CD14-positive monocyte (primary cell): ENCODE data around the gene MAPKAPK3. TPM values are rescaled to one million over a fixed set of nuclear protein-coding genes. Genes with fewer than 3 reads are reported as not detected.

Source experiments
- DNase-seq, 3 donors: peaks; one replicate each; pipeline ENCODE4 v3.0.0-alpha.2; 2011 to 2022
- H2AFZ ChIP-seq: 2 replicates; pipeline ENCODE4 v1.6.0; 2012; ENCODE audit warnings: mild to moderate bottlenecking, low read depth, low read length, inconsistent platforms; ENCODE audit not compliant: insufficient read depth, poor library complexity, severe bottlenecking
- H3K27ac ChIP-seq, 2 donors: 1 replicate in 1 of 2; 2 replicates in 1 of 2; pipeline ENCODE4 v1.5.1; 2012 to 2013; ENCODE audit warnings: low read length in 2 of 2, control low read depth in 1 of 2, inconsistent platforms in 1 of 2, low read depth in 1 of 2, mild to moderate bottlenecking in 1 of 2
- H3K27me3 ChIP-seq, 2 donors: one replicate each; pipeline versions ENCODE4 v1.6.0 to v1.6.1; 2011 to 2013; ENCODE audit warnings: low read length in 2 of 2; ENCODE audit not compliant: control insufficient read depth in 2 of 2, insufficient read depth in 2 of 2
- H3K36me3 ChIP-seq, 2 donors: replicated peaks in 1 of 2; 1 replicate in 1 of 2; 2 replicates in 1 of 2; pipeline versions ENCODE4 v1.5.1 to v1.6.1; 2012 to 2013; ENCODE audit warnings: low read length in 2 of 2, control low read depth in 1 of 2, inconsistent platforms in 1 of 2, mild to moderate bottlenecking in 1 of 2; ENCODE audit not compliant: insufficient read depth in 2 of 2, control insufficient read depth in 1 of 2
- H3K4me1 ChIP-seq, 2 donors: 1 replicate in 1 of 2; 2 replicates in 1 of 2; pipeline versions ENCODE4 v1.5.1 to v1.6.1; 2012 to 2013; ENCODE audit warnings: low read length in 2 of 2, control low read depth in 1 of 2, inconsistent platforms in 1 of 2, mild to moderate bottlenecking in 1 of 2, moderate library complexity in 1 of 2; ENCODE audit not compliant: insufficient read depth in 2 of 2, control insufficient read depth in 1 of 2
- H3K4me2 ChIP-seq: replicated peaks from 2 replicates; pipeline ENCODE3; 2012; ENCODE audit warnings: low read length, moderate library complexity, mild to moderate bottlenecking; ENCODE audit not compliant: poor library complexity, severe bottlenecking; ENCODE audit errors: extremely low read depth
- H3K4me3 ChIP-seq, 3 experiments: fragments of 200-600 bp in 1 of 3; sonication (generic) in 1 of 3; replicated peaks in 1 of 3; 1 replicate in 2 of 3; 2 replicates in 1 of 3; pipeline ENCODE4 v1.5.1; 2011 to 2013; ENCODE audit warnings: low read length in 3 of 3, mild to moderate bottlenecking in 3 of 3, control low read depth in 2 of 3, low read depth in 2 of 3, inconsistent platforms in 1 of 3, moderate library complexity in 1 of 3
- H3K79me2 ChIP-seq: 2 replicates; pipeline ENCODE4 v1.6.0; 2012; ENCODE audit warnings: mild to moderate bottlenecking, control low read depth, inconsistent platforms, low read length, moderate library complexity; ENCODE audit not compliant: insufficient read depth
- H3K9ac ChIP-seq: 2 replicates; pipeline ENCODE4 v1.6.0; 2017; ENCODE audit warnings: low read length, mild to moderate bottlenecking; ENCODE audit not compliant: insufficient read depth, poor library complexity, severe bottlenecking
- H3K9me3 ChIP-seq, 2 donors: replicated peaks in 1 of 2; 1 replicate in 1 of 2; 2 replicates in 1 of 2; pipeline versions ENCODE4 v1.5.1 to v1.6.1; 2012 to 2013; ENCODE audit warnings: low read length in 2 of 2, control low read depth in 1 of 2; ENCODE audit not compliant: control insufficient read depth in 1 of 2, insufficient read depth in 1 of 2
- H4K20me1 ChIP-seq: 2 replicates; pipeline ENCODE4 v1.6.0; 2012; ENCODE audit warnings: mild to moderate bottlenecking, low read length, control low read depth, moderate library complexity; ENCODE audit not compliant: insufficient read depth
- H3K27ac Mint-ChIP-seq, 7 donors: one replicate each; pipeline ENCODE4 v1.8.0; 2020; ENCODE audit warnings: mild to moderate bottlenecking in 7 of 7, mixed read lengths in 7 of 7, moderate library complexity in 6 of 7, inconsistent platforms in 2 of 7
- H3K27me3 Mint-ChIP-seq, 3 donors: one replicate each; pipeline ENCODE4 v1.8.0; 2021 to 2022; ENCODE audit warnings: low read depth in 3 of 3, mild to moderate bottlenecking in 3 of 3, mixed read lengths in 3 of 3, moderate library complexity in 3 of 3, inconsistent platforms in 1 of 3
- H3K36me3 Mint-ChIP-seq, 2 donors: one replicate each; pipeline ENCODE4 v1.8.0; 2020; ENCODE audit warnings: mixed read lengths in 2 of 2, inconsistent platforms in 1 of 2, mild to moderate bottlenecking in 1 of 2
- H3K4me1 Mint-ChIP-seq: one replicate; pipeline ENCODE4 v1.8.0; 2020; ENCODE audit warnings: mild to moderate bottlenecking, mixed read lengths
- H3K4me3 Mint-ChIP-seq, 2 donors: one replicate each; pipeline ENCODE4 v1.8.0; 2020; ENCODE audit warnings: mild to moderate bottlenecking in 2 of 2, mixed read lengths in 2 of 2, moderate library complexity in 1 of 2
- H3K9me3 Mint-ChIP-seq, 7 donors: one replicate each; pipeline ENCODE4 v1.8.0; 2020 to 2022; ENCODE audit warnings: mixed read lengths in 7 of 7, mild to moderate bottlenecking in 6 of 7, moderate library complexity in 6 of 7, inconsistent platforms in 2 of 7
- WGBS: methylation state at CpG from one replicate; pipeline ENCODE4 v1.1.5; 2013; ENCODE audit warnings: missing lambda C conversion rate; ENCODE audit not compliant: insufficient coverage; 5-methylcytosine and 5-hydroxymethylcytosine counted together
- intact Hi-C, 2 donors: fragments of 100-400 bp; cut with micrococcal nuclease; formaldehyde crosslinking; loops; one replicate each; pipeline versions ENCODE4 v1.15.0 to v1.15.1; 2023
- polyA plus RNA-seq, 3 donors: library from polyadenylated mRNA; depleted of rRNA in 1 of 3; unstranded in 2 of 3; stranded (reverse) in 1 of 3; fragments of 300-500 nt in 2 of 3; fragments of >200 nt in 1 of 3; fragmentation: Illumina TruSeq in 2 of 3; gene quantifications; 1 replicate in 2 of 3; 2 replicates in 1 of 3; pipeline ENCODE4 v1.2.3, GENCODE V29; 2012 to 2021
- TF ChIP-seq, protein P1 (sequence below): fragments of 200-600 bp; IDR thresholded peaks from one replicate; pipeline ENCODE4 v1.8.0; 2022; ENCODE audit warnings: antibody characterized with exemption, mild to moderate bottlenecking

Gene MAPKAPK3
- polyA plus RNA-seq, 3 donors = 173 to 252 (median 201) TPM

DNA sequence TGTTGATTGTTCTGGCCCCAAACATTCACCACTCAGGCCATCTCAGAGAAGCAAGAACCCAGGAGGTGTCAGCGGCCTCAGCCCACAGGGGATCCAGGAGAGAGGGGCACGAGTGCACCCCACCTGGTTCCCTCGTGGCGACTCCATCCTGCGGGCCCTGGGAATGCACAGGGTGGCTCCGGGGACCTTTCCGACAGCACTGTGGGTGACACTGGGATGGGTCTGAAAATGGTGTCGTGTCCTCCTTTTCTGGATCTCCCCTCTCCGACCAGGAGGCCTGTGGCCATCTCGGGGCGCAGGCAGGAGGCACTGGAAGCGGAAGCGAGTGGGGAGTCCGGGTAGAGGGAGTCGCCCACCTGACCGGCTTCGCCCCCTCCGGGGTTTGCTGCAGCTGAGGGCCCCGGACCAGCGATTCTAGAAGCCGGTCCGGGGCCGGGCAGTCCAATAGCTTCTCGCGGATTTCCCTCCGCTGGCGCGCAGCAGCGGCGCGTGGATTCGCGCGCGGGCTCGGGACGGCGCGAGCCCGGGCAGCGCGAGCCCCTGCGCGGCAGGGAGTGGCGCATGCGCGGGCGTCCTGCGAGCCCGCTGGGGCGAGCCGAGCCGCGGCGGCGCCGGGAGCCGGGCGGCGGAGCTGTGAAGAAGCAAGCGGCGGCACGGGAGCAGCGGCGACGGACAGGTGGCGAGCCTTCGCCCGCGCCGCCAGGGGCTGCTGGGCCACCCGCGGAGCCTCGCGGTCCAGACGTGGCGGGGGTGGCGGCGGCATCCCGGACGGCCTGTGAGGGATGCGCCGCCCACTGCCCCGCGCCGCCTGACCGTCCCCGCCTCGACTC, 57.6 kb downstream of the MAPKAPK3 start, which contains the start of gene DOCK3:
Gene DOCK3 (plus strand): TSS at position 579 of the 830 bp plus-strand sequence. CDS start 337 bp downstream, outside the sequence.
- H3K79me2 ChIP-seq = no peaks in the 10 kb centered on the region
- Mint-ChIP-seq H3K4me1 (peaks cover 12% of the 10 kb centered on the region), H3K27me3 (peaks cover 64 to 77% (median 71%) of the 10 kb centered on the region in 3 donors), H3K27ac (no peak within 1 kb of the TSS), H3K9me3 (peaks cover 0 to 7% (median 5%) of the 10 kb centered on the region in 7 donors), H3K36me3 (peaks cover 3 to 14% of the 10 kb centered on the region in 2 donors), H3K4me3 (peak within 1 kb of the TSS; percentile 59 to 80)
- TF ChIP-seq, protein P1, sequence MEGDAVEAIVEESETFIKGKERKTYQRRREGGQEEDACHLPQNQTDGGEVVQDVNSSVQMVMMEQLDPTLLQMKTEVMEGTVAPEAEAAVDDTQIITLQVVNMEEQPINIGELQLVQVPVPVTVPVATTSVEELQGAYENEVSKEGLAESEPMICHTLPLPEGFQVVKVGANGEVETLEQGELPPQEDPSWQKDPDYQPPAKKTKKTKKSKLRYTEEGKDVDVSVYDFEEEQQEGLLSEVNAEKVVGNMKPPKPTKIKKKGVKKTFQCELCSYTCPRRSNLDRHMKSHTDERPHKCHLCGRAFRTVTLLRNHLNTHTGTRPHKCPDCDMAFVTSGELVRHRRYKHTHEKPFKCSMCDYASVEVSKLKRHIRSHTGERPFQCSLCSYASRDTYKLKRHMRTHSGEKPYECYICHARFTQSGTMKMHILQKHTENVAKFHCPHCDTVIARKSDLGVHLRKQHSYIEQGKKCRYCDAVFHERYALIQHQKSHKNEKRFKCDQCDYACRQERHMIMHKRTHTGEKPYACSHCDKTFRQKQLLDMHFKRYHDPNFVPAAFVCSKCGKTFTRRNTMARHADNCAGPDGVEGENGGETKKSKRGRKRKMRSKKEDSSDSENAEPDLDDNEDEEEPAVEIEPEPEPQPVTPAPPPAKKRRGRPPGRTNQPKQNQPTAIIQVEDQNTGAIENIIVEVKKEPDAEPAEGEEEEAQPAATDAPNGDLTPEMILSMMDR = no peak
- no peaks in the 10 kb centered on the region for H3K36me3 ChIP-seq
- peaks cover 9 to 18% of the 10 kb centered on the region in 2 donors for H3K4me1 ChIP-seq
- peak within 1 kb of the TSS; percentile 74 for H3K4me2 ChIP-seq
- no peak within 1 kb of the TSS for H3K27ac ChIP-seq
- peak within 1 kb of the TSS; percentile 62 for H2AFZ ChIP-seq
- under 1% methylated on average over 82 of the region's 89 CpGs for WGBS
- H3K9me3 ChIP-seq = no peaks in the 10 kb centered on the region
- peak within 1 kb of the TSS; percentile 6 to 63 (median 17) for H3K4me3 ChIP-seq
- intact Hi-C loops = no loop called here
- H3K27me3 ChIP-seq = peaks cover 63 to 74% of the 10 kb centered on the region in 2 donors
- peaks cover 4% of the 10 kb centered on the region for H4K20me1 ChIP-seq
- peak; percentile 32 to 60 (median 56) for DNase-seq
- no peak within 1 kb of the TSS for H3K9ac ChIP-seq

DNA sequence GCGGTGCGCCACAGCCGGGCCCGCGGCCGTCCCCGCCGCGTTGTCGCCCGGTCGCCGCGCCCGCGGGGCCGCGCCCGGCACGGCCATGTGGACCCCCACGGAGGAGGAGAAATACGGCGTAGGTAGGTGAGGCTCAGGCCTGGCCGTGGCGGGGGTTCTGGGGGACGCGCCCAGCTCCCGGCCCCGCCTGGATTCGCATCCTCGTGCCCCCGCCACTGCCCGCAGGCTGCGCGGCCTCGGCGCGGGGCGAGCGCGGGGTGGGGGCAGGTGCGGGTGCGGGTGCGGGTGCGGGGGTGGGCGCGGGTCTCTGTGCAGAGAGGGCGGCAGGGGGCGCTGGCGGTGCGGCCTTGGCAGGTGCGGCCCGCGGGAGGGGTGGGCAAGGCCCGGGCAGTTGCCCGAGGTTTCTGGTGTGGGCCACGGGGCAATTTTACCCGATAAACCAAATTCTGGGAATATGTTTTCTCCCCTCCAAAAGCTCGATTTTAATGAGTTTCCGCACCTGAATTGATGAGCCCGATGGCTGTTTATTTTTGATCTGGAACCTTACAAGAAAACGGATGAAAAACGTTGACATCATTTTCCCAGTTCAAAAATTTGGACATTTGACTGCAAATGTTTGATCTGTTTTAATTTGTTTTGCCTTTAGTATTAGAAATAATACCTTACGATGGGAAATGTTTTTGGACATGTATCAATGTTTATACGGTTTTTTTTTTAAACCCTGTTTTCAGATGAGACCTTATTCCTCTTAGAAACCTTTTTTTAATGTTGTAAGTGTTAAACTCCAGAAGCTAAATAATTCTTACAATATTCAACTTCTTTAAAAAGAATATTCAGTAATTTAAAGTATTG, 58.5 kb downstream of the MAPKAPK3 start:
- H3K4me1 ChIP-seq = peaks cover 9 to 18% of the 10 kb centered on the region in 2 donors
- intact Hi-C loops = no loop called here
- peaks cover 0 to 7% (median 5%) of the 10 kb centered on the region in 7 donors for H3K9me3 Mint-ChIP-seq
- no peak overlapping the region for H3K27ac Mint-ChIP-seq
- DNase-seq = no peak
- H2AFZ ChIP-seq = peak overlapping the region; percentile 62
- peaks cover 12% of the 10 kb centered on the region for H3K4me1 Mint-ChIP-seq
- H3K27me3 ChIP-seq = peaks cover 63 to 75% of the 10 kb centered on the region in 2 donors
- H4K20me1 ChIP-seq = peaks cover 4% of the 10 kb centered on the region
- TF ChIP-seq, protein P1 = peak; percentile 47
- peak overlapping the region; percentile 74 for H3K4me2 ChIP-seq
- peaks cover 3 to 14% of the 10 kb centered on the region in 2 donors for H3K36me3 Mint-ChIP-seq
- no peak overlapping the region for H3K27ac ChIP-seq
- H3K27me3 Mint-ChIP-seq = peaks cover 64 to 82% (median 75%) of the 10 kb centered on the region in 3 donors
- no peaks in the 10 kb centered on the region for H3K79me2 ChIP-seq
- H3K9ac ChIP-seq = no peak overlapping the region
- 0% methylated on average over 40 of the region's 65 CpGs for WGBS
- no peaks in the 10 kb centered on the region for H3K9me3 ChIP-seq
- H3K36me3 ChIP-seq = no peaks in the 10 kb centered on the region
- peak overlapping the region; percentile 58 to 80 for H3K4me3 Mint-ChIP-seq
- peak overlapping the region in 2 of 3 experiments; percentile 6 to 63 for H3K4me3 ChIP-seq
